ENCODE measurements around the gene TP53AIP1. TPM values are rescaled to one million over a fixed set of nuclear protein-coding genes. Genes with fewer than 3 reads are reported as not detected.

Gene TP53AIP1
- total RNA-seq, 2 donors from 2014 or later, result 0.14 TPM; not detected in 1

GRCh38 chr11:128916037-128916572 lies 26.6 kb downstream of the TP53AIP1 start:
- Mint-ChIP-seq H3K27ac (no peak overlapping the region), H3K36me3 (ENCODE audit: insufficient read depth in 2 of 2) (no peaks in the 10 kb centered on the region), H3K27me3 (ENCODE audit: low read depth) (peaks cover 20% of the 10 kb centered on the region), H3K9me3 (no peaks in the 10 kb centered on the region), H3K4me1 (ENCODE audit: low read depth) (peaks cover 16% of the 10 kb centered on the region), H3K4me3 (no peak overlapping the region)
- no peak for ATAC-seq (replicated peaks in 1 of 2)
- no peak for DNase-seq

GRCh38 chr11:128915149-128915521 lies 27.5 kb downstream of the TP53AIP1 start:
- H3K27me3 Mint-ChIP-seq (ENCODE audit: low read depth), result peaks cover 21% of the 10 kb centered on the region
- H3K9me3 Mint-ChIP-seq, result no peaks in the 10 kb centered on the region
- DNase-seq (no peak), ATAC-seq (replicated peaks in 1 of 2) (no peak)
- peaks cover 16% of the 10 kb centered on the region for H3K4me1 Mint-ChIP-seq (ENCODE audit: low read depth)
- H3K4me3 Mint-ChIP-seq, result no peak overlapping the region
- no peak overlapping the region for H3K27ac Mint-ChIP-seq
- H3K36me3 Mint-ChIP-seq (ENCODE audit: insufficient read depth in 2 of 2), result no peaks in the 10 kb centered on the region

GRCh38 chr11:128914216-128915148 lies 28.2 kb downstream of the TP53AIP1 start:
- peaks cover 12% of the 10 kb centered on the region for H3K4me1 Mint-ChIP-seq (ENCODE audit: low read depth)
- ATAC-seq (replicated peaks in 1 of 2) (peak in 1 of 2 donors; percentile 22), DNase-seq (no peak)
- no peak overlapping the region for H3K4me3 Mint-ChIP-seq
- no peaks in the 10 kb centered on the region for H3K9me3 Mint-ChIP-seq
- H3K27ac Mint-ChIP-seq, result no peak overlapping the region
- peaks cover 25% of the 10 kb centered on the region for H3K27me3 Mint-ChIP-seq (ENCODE audit: low read depth)
- no peaks in the 10 kb centered on the region for H3K36me3 Mint-ChIP-seq (ENCODE audit: insufficient read depth in 2 of 2)

- Mint-ChIP-seq H3K36me3 (ENCODE audit: insufficient read depth in 2 of 2) (no peaks in the 10 kb centered on the region), H3K4me1 (ENCODE audit: low read depth) (peaks cover 5% of the 10 kb centered on the region)
Observed at GRCh38 chr11:128913806-128914205, 28.9 kb downstream of the TP53AIP1 start.

GRCh38 chr11:128911701-128912100 lies 31.0 kb downstream of the TP53AIP1 start:
- Mint-ChIP-seq H3K27me3 (ENCODE audit: low read depth) (peaks cover 48% of the 10 kb centered on the region), H3K9me3 (no peaks in the 10 kb centered on the region), H3K4me3 (no peak overlapping the region), H3K36me3 (ENCODE audit: insufficient read depth in 2 of 2) (no peaks in the 10 kb centered on the region), H3K27ac (no peak overlapping the region), H3K4me1 (ENCODE audit: low read depth) (no peaks in the 10 kb centered on the region)
- DNase-seq (no peak), ATAC-seq (replicated peaks in 1 of 2) (no peak)

More at GRCh38 chr11:128913806-128914205, 28.9 kb downstream of the TP53AIP1 start:
- no peak overlapping the region for H3K4me3 Mint-ChIP-seq
- H3K27me3 Mint-ChIP-seq (ENCODE audit: low read depth), result peaks cover 32% of the 10 kb centered on the region
- no peak overlapping the region for H3K27ac Mint-ChIP-seq
- H3K9me3 Mint-ChIP-seq, result no peaks in the 10 kb centered on the region
- DNase-seq (no peak), ATAC-seq (replicated peaks in 1 of 2) (no peak)

- Mint-ChIP-seq H3K27me3 (ENCODE audit: low read depth) (peaks cover 50% of the 10 kb centered on the region), H3K36me3 (ENCODE audit: insufficient read depth in 2 of 2) (no peaks in the 10 kb centered on the region), H3K4me3 (no peak overlapping the region), H3K9me3 (no peaks in the 10 kb centered on the region), H3K27ac (no peak overlapping the region), H3K4me1 (ENCODE audit: low read depth) (peaks cover 2% of the 10 kb centered on the region)
- no peak for DNase-seq
- ATAC-seq (replicated peaks in 1 of 2), result no peak
Observed at GRCh38 chr11:128911239-128911638, 31.4 kb downstream of the TP53AIP1 start.

- Mint-ChIP-seq H3K36me3 (ENCODE audit: insufficient read depth in 2 of 2) (no peaks in the 10 kb centered on the region), H3K27ac (no peak overlapping the region), H3K4me1 (ENCODE audit: low read depth) (peaks cover 7% of the 10 kb centered on the region), H3K4me3 (no peak overlapping the region), H3K9me3 (no peaks in the 10 kb centered on the region), H3K27me3 (ENCODE audit: low read depth) (peaks cover 47% of the 10 kb centered on the region)
- no peak for ATAC-seq (replicated peaks in 1 of 2)
- no peak for DNase-seq
Observed at GRCh38 chr11:128910576-128910975, 32.1 kb downstream of the TP53AIP1 start.

- Mint-ChIP-seq H3K36me3 (ENCODE audit: insufficient read depth in 2 of 2) (no peaks in the 10 kb centered on the region), H3K4me3 (no peak overlapping the region), H3K27ac (no peak overlapping the region), H3K4me1 (ENCODE audit: low read depth) (peaks cover 7% of the 10 kb centered on the region), H3K9me3 (no peaks in the 10 kb centered on the region), H3K27me3 (ENCODE audit: low read depth) (peaks cover 50% of the 10 kb centered on the region)
- no peak for ATAC-seq (replicated peaks in 1 of 2)
- DNase-seq, result no peak
Observed at GRCh38 chr11:128909438-128910125, 33.1 kb downstream of the TP53AIP1 start.

GRCh38 chr11:128908391-128909246 lies 34.1 kb downstream of the TP53AIP1 start:
- ATAC-seq (replicated peaks in 1 of 2) (peak in 1 of 2 donors; percentile 22), DNase-seq (no peak)
- peaks cover 7% of the 10 kb centered on the region for H3K4me1 Mint-ChIP-seq (ENCODE audit: low read depth)
- H3K27ac Mint-ChIP-seq, result no peak overlapping the region
- H3K36me3 Mint-ChIP-seq (ENCODE audit: insufficient read depth in 2 of 2), result no peaks in the 10 kb centered on the region
- H3K9me3 Mint-ChIP-seq, result no peaks in the 10 kb centered on the region
- H3K4me3 Mint-ChIP-seq, result no peak overlapping the region
- peaks cover 59% of the 10 kb centered on the region for H3K27me3 Mint-ChIP-seq (ENCODE audit: low read depth)

- Mint-ChIP-seq H3K36me3 (ENCODE audit: insufficient read depth in 2 of 2) (no peaks in the 10 kb centered on the region), H3K27ac (no peak overlapping the region), H3K27me3 (ENCODE audit: low read depth) (peaks cover 67% of the 10 kb centered on the region), H3K4me1 (ENCODE audit: low read depth) (peaks cover 7% of the 10 kb centered on the region), H3K4me3 (no peak overlapping the region), H3K9me3 (no peaks in the 10 kb centered on the region)
- no peak for DNase-seq
- no peak for ATAC-seq (replicated peaks in 1 of 2)
Observed at GRCh38 chr11:128907585-128907984, 35.1 kb downstream of the TP53AIP1 start.

GRCh38 chr11:128906185-128907050 lies 36.3 kb downstream of the TP53AIP1 start:
- Mint-ChIP-seq H3K9me3 (no peaks in the 10 kb centered on the region), H3K27me3 (ENCODE audit: low read depth) (peaks cover 73% of the 10 kb centered on the region), H3K36me3 (ENCODE audit: insufficient read depth in 2 of 2) (no peaks in the 10 kb centered on the region), H3K4me1 (ENCODE audit: low read depth) (peaks cover 7% of the 10 kb centered on the region), H3K27ac (peak overlapping the region; percentile 8), H3K4me3 (peak overlapping the region; percentile 78 to 86)
- no peak for ATAC-seq (replicated peaks in 1 of 2)
- DNase-seq, result no peak

Measured in activated T-cell treated with anti-CD3 and anti-CD28 coated beads, Interleukin-2, amount 50 U/mL, for 72 hours (primary cell).